NB4 (cell line): ENCODE results near the gene TEF.

ENCODE experiments used
- DNase-seq: peaks from one replicate; pipeline ENCODE4 v3.0.0; 2010; ENCODE audit warnings: low read depth
- H3K4me3 ChIP-seq: one replicate; pipeline ENCODE4 v1.5.1; 2011; ENCODE audit warnings: mild to moderate bottlenecking, low read depth, low read length, moderate library complexity
- CTCF ChIP-seq: IDR thresholded peaks from one replicate; pipeline ENCODE4 v1.5.1; 2012; ENCODE audit warnings: low read depth, low read length
- MYC ChIP-seq: IDR thresholded peaks from 2 replicates; pipeline ENCODE4 v1.6.1; 2011; ENCODE audit warnings: low read depth, low read length
- POLR2A ChIP-seq: IDR thresholded peaks from 2 replicates; pipeline ENCODE4 v1.6.1; 2011; ENCODE audit warnings: mild to moderate bottlenecking; ENCODE audit not compliant: insufficient read length; ENCODE audit errors: extremely low read depth
- TF ChIP-seq, protein P1 (sequence below): IDR thresholded peaks from 2 replicates; pipeline ENCODE4 v1.6.1; 2011; ENCODE audit warnings: low read depth, low read length

TEF gene

DNA sequence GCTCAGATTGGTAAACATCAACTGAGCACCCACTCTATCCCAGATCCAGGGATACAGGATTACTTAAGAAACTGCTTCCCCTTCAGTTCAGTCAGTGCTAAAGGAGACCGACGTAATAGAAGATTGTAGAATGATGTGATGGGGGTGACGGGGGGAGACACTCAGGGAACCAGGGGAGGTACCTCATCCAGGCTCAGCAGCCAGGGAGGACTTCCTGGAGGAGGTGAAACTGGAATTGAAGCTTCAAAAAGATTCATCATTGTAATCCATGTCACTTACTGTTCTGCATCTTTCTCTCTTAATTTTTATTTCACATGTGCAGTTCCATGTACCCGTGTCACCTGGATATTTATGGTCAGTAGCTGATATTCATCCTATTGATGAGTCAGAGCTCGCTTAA lies 19.1 kb upstream of the TEF start:
- H3K4me3 ChIP-seq = no peak overlapping the region
- DNase-seq = no peak
- TF ChIP-seq CTCF = no peak
- TF ChIP-seq, protein P1, sequence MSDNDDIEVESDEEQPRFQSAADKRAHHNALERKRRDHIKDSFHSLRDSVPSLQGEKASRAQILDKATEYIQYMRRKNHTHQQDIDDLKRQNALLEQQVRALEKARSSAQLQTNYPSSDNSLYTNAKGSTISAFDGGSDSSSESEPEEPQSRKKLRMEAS = no peak
- no peak for TF ChIP-seq POLR2A
- no peak for TF ChIP-seq MYC

DNA sequence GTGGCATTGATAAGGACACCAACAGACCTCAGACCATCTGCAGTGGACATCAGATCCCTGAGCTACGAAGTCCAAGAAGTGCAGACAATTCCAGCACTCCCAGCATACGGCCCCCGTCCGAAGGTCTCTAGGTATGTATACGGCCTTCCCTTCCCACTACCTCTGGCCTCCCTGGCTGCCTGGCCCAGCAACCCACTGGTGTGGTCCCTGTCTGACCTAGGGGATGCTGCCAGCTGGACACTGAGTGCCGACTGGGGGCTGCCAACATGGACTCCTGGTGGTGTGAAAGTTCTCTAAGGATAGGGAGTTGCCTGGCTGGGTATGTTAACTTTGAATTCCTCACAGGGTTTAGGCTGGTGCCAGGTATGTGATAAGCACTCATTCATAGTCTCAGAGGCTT lies 17.5 kb upstream of the TEF start:
- DNase-seq = no peak
- no peak overlapping the region for H3K4me3 ChIP-seq
- no peak for TF ChIP-seq POLR2A
- no peak for TF ChIP-seq MYC
- TF ChIP-seq CTCF = no peak
- TF ChIP-seq, protein P1 = no peak

DNA sequence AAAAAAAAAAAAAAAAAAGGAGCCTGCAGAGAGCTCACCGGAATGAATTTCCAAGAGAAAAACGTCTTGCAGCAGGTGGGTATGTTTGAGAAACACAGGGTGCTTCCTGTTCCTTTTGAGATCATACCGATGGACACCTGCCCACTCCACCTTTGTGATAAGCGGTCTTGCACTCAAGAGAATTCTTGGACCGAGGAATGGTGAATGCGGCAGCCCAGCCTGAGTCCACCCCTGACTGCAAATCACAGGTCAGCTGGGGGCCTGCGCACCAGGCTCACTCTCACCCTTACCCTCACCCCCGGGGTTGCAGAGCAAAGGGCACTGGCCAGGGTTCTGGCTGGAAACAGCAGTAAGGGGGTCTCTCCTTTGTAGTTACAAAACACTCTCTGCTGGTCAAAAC lies 16.8 kb upstream of the TEF start:
- TF ChIP-seq CTCF (no peak), POLR2A (no peak), MYC (no peak)
- TF ChIP-seq, protein P1 = no peak
- no peak overlapping the region for H3K4me3 ChIP-seq
- no peak for DNase-seq

- no peak for DNase-seq
- no peak overlapping the region for H3K4me3 ChIP-seq
- TF ChIP-seq, protein P1 = no peak
- TF ChIP-seq POLR2A (no peak), MYC (no peak), CTCF (no peak)
Measured at GRCh38 chr22:41365425-41365824, 16.3 kb upstream of the TEF start.

DNA sequence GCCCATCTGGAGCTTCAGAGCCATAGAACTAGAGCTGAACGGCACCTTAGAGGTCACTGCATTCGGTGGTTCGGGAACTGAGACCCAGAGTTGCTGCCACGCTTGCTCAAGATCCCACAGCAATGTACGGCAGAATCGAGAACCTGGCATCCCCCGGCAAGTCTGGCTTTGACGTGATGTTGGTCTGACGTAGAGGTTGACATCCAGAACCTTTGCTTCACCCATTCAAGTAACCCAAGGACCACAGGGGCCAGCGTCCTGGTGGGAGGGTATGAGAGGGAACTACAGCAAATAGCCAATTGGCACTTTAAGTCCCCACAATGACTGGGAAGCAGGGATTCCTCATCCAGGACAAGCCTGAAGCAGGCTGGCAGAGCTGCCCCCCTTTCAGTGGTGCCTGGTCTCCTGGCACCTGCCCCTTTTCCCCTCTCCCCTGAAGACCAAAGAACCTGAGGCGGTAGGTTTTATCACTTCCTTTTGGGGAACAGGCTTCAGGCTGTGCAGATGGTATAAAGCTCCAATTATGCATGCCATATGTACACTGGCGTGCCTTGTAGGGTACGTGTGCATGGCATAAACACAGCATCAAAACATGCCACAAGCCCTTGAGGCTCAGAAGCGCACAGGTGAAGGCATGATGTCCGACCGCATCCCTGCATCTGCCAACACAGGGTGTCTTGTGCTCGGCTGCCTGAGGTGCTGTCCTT lies 15.3 kb upstream of the TEF start:
- TF ChIP-seq, protein P1 = no peak
- TF ChIP-seq CTCF = no peak
- TF ChIP-seq MYC = no peak
- TF ChIP-seq POLR2A = no peak
- DNase-seq = no peak
- no peak overlapping the region for H3K4me3 ChIP-seq
